Endothelial cell of hepatic sinusoid (primary cell): ENCODE data around the gene IFT27.
"Not testable (repeated sequence)": the region's sequence is repeated elsewhere in the genome, so short reads cannot be mapped to it uniquely, and the experiment has no call there.

Source experiments
- in situ Hi-C: cut with HindIII; loops from 2 replicates; pipeline ENCODE4 v1.10.0; 2017; ENCODE audit warnings: low sequenced_read_pairs

IFT27 gene

DNA sequence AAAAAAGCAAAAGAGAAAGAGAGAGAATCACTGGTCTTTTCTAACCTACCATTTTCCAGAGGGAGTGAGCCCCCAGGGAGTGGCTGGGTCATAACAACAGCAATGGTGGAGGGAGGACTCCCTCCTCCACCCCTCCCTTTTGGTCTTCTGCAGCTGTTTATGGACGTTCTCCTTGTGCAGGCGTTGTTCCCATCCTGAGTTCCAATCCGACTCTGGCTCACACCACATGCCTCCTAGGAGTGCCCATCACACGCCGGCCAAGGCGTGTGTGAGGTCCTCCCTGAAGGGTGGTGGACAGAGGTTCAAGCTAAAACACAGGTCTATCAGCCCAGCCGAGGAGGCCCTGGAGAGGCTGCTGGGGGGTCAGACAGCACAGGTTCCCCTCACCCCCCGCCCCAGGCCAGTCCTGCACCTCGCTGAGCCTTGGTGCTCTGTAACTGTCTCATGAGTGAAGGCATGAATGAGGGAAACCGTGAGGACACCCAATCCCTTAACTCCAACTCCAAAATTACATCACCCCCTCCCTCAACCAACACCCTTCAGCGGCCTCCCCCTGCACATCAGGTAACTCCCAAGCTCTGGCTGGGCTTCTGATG lies 29.4 kb downstream of the IFT27 start:
- in situ Hi-C loops, result no loop called here

DNA sequence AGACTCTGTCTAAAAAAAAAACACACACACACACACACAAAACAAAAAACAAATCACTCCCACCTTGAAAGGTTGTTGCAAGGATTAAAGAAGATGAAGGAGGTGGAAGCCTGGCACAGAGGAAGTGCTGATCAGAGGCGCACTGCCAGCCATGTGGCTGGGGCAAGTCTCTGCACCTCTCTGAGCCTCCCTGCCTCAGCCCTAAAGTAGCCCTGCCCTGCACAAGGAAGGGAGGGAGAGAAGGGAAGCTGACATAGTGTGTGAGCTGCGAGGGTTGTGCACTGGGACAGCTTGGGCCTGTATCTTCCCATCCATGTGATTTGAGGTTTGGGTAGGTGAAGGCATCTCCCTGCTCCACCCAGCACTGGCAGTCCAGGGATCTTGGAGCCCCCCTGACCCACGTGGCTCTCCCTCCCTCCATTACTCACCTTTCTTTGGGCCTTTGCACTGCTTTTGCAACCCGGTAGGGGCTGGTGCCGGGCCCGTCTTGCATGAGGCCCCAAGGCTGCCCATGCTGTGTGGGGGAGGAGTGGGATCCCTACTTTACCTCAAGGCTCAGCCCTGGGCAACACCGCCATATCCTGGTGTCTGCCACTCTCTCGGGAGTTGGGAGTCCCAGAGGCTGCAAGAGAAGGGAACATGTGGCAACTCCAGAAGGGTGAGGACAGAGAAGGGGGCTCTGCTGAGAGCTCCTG lies 30.5 kb downstream of the IFT27 start:
- in situ Hi-C loops, result no loop called here

DNA sequence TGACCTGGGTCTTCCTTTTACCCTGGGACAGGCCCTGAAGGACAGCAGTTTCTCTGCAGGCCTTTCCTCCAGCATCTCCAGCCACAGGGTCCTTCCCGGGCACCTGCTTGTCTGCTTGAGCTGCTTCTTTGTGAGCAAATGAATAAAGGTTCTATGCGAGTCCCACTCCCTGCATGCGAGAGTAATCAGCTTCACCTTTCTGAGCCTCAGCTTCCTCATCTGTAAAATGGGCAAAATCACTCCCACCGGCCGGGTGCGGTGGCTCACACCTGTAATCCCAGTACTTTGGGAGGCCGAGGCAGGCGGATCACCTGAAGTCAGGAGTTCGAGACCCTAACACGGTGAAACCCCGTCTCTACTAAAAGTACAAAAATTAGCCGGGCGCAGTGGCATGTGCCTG lies 31.1 kb downstream of the IFT27 start:
- in situ Hi-C loops, result no loop called here

DNA sequence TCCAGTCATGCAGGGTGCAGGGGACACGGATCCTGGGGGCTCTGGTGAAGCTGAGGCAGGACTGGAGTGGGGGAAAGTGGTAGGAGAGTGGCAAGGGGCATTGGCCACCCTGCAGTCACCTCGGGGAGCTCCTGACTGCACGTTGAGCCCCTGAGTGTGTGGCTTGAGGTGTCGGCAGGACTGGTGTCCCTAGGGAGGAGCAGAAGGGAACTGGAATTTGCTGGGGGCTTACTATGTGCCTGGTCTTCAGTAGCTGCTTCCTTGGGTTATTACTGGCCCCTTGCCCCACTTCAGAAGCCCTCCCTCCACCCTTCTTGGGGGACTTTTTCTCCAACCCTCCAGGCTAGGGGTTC lies 31.5 kb downstream of the IFT27 start:
- in situ Hi-C loops, result no loop called here

DNA sequence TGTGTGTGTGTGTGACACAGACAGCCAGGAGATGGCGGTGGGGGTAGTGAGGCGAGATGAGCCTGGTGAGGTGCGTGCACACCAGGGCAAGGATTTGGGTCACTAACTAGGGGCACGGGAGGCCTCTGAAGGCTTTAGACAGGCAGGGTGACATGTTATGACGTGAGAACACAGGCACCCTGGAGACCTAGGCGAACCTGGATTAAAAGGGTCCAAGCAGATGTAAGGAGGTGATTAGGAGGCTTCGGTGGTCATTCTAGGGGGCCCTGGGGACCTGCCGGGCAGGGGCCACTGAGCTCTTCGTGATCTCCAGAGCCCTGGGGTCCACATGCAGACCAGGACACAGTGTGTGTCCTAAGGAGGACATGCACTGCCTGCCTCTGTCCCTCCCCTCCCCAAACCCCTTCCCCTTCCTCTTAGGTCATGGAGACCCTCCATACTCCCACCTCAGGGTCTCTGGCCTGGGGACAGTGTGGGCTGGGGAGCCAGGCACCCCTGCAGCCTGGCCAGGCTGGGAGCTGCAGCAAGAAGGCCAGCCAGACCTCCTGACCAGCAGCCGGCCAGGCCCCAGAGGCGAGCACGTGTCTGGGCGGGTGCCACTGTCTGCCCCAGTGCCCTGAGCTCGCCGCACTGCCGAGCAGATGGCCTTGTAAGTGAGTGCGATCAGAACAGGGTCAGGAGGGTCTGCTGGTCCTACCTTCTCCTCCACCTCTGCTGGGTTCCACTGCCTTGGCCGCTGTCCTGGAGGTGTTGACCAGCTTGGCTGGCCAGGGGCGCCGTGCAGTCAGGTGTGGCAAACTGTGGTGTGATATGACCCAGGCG lies 32.1 kb downstream of the IFT27 start:
- in situ Hi-C loops, result no loop called here

DNA sequence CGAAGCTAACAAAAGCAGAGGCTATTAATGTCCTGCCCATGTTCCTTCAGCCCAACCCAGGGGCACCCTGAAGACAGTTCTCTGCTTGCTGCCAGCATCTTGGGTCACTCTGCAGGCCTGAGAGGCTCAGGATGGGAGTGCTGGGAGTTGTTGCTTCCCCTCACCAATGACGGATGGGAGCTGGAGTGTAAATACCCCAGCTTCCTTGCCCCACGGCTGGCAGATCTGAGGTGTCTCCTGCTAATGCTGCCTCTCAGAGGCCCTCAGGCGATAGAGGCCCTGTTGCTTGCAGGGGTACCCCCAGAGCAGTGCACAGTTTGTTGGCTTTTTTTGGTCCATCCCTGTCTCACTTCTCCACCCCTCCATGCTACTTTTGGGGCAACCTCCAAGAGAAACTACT lies 32.9 kb downstream of the IFT27 start:
- in situ Hi-C loops, result no loop called here

DNA sequence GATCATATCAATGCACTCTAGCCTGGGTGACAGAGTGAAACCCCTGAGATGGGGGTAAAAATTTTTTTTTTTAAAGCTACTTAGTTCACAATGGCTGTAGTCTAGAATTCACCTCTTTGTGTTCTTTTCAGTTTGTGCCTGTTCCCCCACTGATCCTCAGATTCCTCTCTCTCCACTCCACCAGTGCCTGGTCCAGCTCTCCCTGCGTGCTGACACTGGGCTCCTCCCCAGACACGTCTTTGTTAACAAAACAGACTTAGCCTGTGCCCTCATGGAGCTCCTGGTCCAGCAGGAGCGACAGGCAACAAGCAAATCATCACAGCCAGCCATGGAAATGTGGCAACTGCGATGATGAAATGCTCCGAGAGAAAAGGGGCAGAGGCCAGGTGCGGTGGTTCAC lies 34.0 kb downstream of the IFT27 start:
- in situ Hi-C loops, result no loop called here

DNA sequence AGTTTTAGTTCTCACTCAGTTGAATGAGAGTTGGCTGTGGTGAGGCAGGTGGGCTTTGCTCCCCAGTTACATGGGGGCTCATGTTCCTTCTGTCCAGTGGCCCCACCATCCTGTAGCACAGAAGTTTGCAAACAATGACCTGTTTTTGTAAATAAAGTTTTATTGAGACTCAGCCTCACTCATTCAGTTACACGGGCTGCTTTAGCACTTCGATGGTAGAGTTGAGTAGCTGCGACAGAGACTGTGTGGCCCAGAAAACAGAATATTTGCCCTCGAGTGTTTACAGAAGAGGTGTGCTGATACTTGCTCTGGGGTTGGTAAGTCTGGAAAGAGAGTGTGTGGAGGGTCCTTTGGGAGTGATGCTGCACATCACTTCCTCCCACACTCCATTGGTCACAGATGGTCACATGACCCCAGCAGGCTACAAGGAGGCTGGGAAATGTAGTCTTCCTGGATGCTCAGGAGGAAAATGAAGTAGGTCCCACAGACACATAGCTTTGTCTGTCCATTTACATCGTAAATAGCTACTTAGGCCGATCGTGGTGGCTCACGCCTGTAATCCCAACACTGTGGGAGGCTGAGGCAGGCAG lies 34.6 kb downstream of the IFT27 start:
- in situ Hi-C loops, result no loop called here

DNA sequence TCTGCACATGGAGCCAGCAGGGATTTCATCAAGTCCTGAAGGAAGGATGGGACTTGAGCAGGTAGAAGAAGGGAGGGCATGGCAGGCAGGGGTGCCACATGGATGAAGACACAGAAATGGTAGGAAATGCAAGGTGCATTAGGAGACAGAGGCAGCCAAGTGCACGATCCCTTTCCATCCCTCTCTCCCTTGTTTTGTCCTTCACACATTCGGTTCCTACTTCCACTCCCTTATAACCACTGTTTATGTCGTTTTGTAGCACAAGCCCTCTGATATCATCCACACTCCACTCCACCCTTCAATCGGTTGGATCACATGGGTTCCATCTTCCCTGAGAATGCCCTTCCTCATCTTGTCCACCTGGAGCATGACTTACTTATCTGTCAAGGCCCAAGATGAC lies 35.2 kb downstream of the IFT27 start:
- in situ Hi-C loops, result no loop called here

DNA sequence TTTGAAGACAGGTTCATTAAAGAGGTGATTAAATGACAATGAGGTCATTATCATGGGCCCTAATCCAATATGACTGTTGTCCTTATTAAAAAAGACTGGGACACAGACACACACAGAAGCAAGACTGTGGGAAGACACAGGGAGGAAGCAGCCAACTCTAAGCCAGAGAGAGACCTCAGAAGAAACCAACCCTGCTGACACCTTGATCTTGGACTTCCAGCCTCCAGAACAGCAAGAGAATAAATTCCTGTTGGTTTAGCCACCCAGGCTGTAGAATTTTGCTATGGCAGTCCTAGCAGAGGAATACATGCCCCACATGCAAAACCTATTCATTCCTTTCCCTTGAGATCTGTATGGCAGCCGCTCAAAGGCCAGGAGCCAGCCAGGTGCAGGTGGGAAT lies 36.7 kb downstream of the IFT27 start:
- in situ Hi-C loops, result no loop called here

DNA sequence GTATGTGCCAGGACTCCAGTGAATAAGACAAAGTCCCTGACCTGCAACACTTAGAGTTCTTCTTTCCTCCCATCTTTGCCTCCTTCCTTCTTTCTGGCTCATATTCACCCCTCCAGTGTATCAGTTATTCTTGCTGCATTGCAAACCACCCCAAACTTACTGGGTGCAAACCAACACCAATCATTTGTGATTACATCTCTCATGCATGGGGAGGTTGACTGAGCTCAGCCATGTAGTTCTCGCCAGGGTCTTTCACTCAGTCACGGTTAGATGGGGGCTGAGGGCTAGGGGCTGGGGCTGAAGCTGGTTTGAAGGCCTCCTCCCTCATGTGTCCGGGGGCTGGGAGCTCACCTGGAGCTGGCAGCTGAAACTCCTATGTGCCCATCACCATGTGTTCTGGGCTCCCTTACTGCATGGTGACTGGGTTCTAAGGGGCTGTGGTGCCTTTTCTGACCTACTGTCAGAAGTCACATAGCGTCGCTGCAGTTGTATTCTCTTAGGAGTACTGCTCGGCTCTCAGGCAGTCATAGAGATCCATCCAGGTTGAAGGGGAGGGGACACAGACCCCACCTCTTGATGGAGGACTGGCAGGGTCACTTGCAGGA lies 37.4 kb downstream of the IFT27 start:
- in situ Hi-C loops, result no loop called here

DNA sequence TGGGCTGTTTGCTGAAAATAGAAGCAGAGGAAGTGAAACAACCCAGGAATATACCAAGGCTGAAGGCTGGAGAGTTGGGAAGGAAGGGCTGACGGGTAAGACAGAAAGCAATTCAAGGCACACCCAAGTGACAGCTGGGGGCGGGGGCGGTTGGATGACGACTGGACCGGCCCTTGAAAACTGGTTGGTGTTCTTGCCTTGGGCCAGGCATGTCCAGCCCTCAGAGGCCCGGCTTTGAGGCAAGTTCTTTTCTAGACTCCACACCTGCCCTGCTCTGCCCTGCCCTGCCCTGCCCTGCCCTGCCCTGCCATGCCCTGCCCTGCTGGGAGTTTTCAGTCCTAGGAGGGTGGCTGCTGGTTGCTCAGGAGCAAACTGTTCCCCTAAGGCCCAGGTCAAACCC lies 38.1 kb downstream of the IFT27 start:
- in situ Hi-C loops, result no loop called here

DNA sequence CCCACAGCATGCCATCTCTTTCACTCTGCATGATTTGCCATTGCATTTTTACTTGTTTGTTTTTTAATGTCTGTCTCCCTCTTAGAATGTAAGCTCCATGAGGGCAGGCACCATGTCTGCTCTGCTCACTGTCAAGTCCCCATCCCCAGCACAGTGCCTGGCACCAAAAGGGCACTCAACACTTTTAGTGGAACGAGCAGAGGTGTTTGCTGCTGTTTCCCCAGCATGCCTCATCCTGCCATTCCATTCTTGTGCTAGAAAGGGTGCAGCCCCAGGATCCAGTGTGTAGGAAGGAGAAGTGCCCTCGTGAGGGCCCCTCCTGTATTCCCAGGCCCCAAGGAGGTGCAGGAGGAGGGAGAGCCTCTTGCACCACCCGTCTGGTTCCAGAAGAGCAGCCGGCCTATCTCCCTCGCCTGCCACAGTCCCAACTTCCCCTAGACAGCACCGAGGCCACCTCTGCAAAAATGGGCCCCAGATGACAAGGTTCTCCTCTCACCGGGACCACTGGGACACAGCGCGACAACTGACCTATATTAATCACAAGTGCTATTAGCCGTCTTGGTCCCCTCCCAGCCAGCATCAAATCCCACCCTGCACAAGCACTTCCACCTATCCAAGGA lies 39.1 kb downstream of the IFT27 start:
- in situ Hi-C loops, result no loop called here

DNA sequence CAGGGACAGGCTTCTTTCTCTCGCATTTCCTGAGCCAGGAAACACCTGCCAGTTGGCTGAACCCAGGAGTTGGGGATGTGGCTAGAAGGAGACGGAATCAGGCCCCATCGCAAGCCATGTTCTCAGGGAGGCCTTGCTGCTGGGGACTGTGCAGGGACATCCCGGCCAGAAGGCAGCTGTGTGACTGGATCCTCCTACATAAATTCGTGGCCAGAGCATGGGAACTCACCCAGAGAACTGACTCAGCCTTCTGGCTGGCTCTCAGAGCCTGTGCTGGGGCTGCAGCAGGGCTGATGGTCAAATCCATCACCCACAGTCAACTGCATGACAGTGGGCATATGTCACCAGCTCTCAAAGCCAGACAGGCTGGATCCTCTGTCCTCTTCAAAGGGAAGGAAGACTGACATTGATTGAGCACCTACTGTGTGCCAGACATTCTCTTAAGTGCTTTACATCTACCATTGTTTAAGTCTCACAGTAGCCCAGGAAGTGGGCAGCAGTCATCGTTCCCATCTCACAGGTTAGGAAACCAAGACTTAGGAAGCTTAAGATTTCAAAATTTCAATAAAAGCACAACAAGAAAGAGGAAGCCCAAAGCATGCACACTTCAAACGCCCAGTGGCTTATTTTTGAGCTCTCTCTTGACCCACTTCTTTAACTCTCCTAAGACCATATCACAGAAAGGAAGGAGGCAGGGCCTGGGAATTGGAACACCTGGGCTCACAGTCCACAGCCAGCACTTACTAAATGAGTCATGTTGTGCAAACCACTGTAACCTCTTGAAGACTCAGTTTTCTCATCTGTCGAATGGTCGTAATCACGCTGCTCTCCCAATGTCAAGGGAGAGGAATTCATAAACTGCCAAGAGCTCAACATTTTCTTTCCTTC lies 41.5 kb downstream of the IFT27 start:
- in situ Hi-C loops, result no loop called here

DNA sequence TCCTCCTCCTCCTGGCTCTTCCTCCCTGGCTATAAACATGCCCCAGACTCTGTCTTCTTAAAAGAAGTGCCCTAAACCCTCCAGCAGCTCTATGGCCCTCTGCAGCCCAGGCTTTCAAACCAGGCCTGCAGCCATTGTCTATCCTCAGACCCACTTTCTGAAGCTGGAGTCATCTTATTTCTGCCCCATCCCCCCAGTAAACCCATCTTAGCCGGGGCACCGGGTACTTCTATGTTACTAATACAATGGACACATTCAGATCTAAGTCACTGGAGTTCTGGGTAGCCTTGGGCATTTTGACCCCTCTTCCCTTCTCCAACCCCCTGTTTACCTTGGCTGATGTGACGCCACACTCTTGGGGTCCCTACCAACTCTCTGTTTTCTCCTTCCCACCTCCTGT lies 42.6 kb downstream of the IFT27 start:
- in situ Hi-C loops, result no loop called here

DNA sequence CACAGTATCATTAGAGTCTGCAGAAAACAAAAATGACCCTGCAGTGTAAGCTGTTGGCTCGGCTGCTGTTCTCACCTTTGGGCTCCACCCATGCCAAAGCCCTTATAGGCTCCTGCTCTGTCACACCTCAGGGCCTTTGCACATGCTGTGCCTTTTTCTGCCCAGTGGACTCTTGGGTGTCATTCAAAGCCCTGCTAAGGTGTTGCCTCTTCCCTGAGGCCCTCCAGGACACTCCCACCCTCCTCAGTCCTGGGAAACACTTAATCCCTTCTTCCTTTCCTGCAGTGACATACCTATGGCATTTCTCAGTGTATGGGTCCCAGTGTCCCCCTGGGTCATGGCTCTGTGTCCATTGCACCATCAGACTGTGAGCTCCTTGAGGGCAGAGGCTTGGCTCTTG lies 43.3 kb downstream of the IFT27 start:
- in situ Hi-C loops, result no loop called here

DNA sequence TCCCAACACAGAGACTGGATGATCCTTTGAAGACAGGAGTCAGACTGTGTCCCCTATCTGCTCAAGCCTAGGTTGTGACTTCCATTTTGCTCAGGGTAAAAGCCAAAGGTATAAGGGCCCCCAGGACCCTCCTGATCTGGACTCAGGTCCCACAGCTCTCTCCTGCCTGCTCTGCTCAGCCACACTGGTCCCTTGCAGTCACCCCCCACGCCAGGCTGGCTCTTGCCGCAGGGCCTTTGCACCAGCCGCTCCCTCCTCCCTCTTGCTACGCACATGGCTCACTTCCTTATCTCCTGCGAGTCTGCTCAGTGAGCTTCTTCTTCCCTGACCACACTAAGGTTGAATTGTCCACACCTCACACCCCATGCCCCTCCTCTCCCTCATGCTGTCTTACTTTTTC lies 44.0 kb downstream of the IFT27 start:
- in situ Hi-C loops, result no loop called here

DNA sequence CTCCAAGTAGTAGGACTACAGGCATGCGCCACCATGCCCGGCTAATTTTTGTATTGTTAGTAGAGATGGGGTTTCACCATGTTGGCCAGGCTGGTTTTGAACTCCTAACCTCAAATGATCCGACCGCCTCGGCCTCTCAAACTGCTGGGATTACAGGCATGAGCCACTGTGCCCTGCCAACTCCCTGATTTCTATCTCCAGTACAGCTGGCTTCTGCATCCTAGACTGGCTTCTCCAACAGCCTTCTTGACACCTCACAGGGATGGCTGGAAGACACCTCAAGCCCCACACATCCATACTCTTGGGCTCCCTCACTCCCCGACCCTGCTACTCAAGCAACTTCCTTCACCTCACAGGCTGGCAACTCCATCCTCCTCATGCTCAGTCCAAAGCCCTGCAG lies 44.6 kb downstream of the IFT27 start:
- in situ Hi-C loops, result not testable (repeated sequence)

DNA sequence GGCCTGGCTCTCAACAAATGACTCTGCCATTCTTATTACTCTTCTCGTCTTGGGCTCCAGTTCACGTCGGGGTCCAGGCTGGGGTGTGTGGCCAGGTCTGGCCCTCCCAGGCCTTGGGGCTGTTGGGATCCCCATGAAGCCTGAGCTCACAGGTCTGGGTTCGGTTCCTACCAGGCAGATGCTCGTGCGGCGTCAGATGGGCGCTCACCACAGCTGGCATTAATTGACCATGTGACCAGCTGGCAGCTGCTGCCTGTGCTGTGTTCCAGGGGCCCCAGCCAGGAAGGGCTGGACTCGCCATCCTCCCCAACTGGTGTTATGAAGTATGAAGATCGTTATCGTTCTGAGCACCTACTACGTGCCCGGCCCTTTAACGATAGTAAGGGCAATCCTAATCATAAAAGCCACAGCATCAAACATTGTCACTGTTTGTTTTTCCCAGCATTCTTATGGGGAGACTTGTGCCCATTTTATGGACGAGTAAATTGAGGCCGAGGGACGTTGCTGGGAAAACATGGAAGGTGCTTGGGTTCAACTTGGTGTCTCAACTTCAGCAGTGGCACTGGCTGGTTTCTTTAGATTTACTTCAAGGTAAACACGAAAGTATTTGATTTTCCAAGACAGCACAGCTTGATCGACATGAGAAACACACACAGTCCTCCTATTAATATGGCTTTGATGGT lies 45.6 kb downstream of the IFT27 start:
- in situ Hi-C loops, result no loop called here
